AML-193 (cell line): Measurements from ENCODE around the gene GRK5.

ENCODE experiments used
- DNase-seq, 2 experiments: peaks; one replicate each; lab custom pipeline; 2025; lab: John Stamatoyannopoulos, UW

Gene GRK5

GRCh38 chr10:119443970-119444660, 236.7 kb downstream of the GRK5 start:
- no peak for DNase-seq

- DNase-seq: no peak
Observed at GRCh38 chr10:119444866-119445265, 237.5 kb downstream of the GRK5 start.

- peak; percentile 63 to 68 for DNase-seq
Observed at GRCh38 chr10:119445311-119445934, 238.1 kb downstream of the GRK5 start.

- no peak for DNase-seq
Observed at GRCh38 chr10:119445935-119446317, 238.6 kb downstream of the GRK5 start.

- DNase-seq: no peak
Observed at GRCh38 chr10:119446441-119447277, 239.3 kb downstream of the GRK5 start.

GRCh38 chr10:119447421-119447820, 240.1 kb downstream of the GRK5 start:
- DNase-seq: no peak

- DNase-seq: no peak
Observed at GRCh38 chr10:119447823-119448546, 240.6 kb downstream of the GRK5 start.

GRCh38 chr10:119448628-119449584, 241.5 kb downstream of the GRK5 start:
- no peak for DNase-seq

- DNase-seq: no peak
Observed at GRCh38 chr10:119449760-119450461, 242.5 kb downstream of the GRK5 start.

- no peak for DNase-seq
Observed at GRCh38 chr10:119450606-119451299, 243.4 kb downstream of the GRK5 start.

- DNase-seq: no peak
Observed at GRCh38 chr10:119451300-119451896, 244.0 kb downstream of the GRK5 start.

- no peak for DNase-seq
Observed at GRCh38 chr10:119452396-119452795, 245.0 kb downstream of the GRK5 start.

- no peak for DNase-seq
Observed at GRCh38 chr10:119453313-119453712, 245.9 kb downstream of the GRK5 start.

GRCh38 chr10:119454316-119454715, 246.9 kb downstream of the GRK5 start:
- DNase-seq: no peak

GRCh38 chr10:119454990-119455389, 247.6 kb downstream of the GRK5 start:
- no peak for DNase-seq

- DNase-seq: no peak
Observed at GRCh38 chr10:119455609-119456434, 248.5 kb downstream of the GRK5 start.

GRCh38 chr10:119456435-119456810, 249.1 kb downstream of the GRK5 start:
- DNase-seq: no peak

GRCh38 chr10:119457966-119458766, 250.8 kb downstream of the GRK5 start:
- DNase-seq: no peak
